ENCODE measurements around the gene ZNF160.

The ZNF160 gene

GRCh38 chr19:53047379-53047778 is 55.8 kb downstream of the ZNF160 start:
- POLR2A ChIA-PET = no interaction called here
- no peak for TF ChIP-seq SP1 (IDR thresholded peaks at IDR 0.05)
- TF ChIP-seq ELF4 (IDR thresholded peaks at IDR 0.05) = no peak
- TF ChIP-seq ARNT (IDR thresholded peaks at IDR 0.05) = no peak
- no peak for TF ChIP-seq SUZ12 (IDR thresholded peaks at IDR 0.05)
- TF ChIP-seq NFRKB (IDR thresholded peaks at IDR 0.05) = no peak
- TF ChIP-seq TARDBP (IDR thresholded peaks at IDR 0.05) = no peak
- no peak for TF ChIP-seq PKNOX1 (IDR thresholded peaks at IDR 0.05)
- TF ChIP-seq CTBP1 (IDR thresholded peaks at IDR 0.05; ENCODE audit: borderline replicate concordance) = no peak
- TF ChIP-seq FOXA1 (IDR thresholded peaks at IDR 0.05) = no peak
- TF ChIP-seq HDGF (IDR thresholded peaks at IDR 0.05; ENCODE audit: borderline replicate concordance) = no peak
- TF ChIP-seq BHLHE40 (IDR thresholded peaks at IDR 0.05; ENCODE audit: borderline replicate concordance) = no peak
- TF ChIP-seq FOXK2 (IDR thresholded peaks at IDR 0.05) = no peak
- TF ChIP-seq FOXM1 (IDR thresholded peaks at IDR 0.05; ENCODE audit: borderline replicate concordance) = no peak
- TF ChIP-seq ZNF384 (IDR thresholded peaks at IDR 0.05) = no peak
- no peak for TF ChIP-seq LEF1 (IDR thresholded peaks at IDR 0.05; ENCODE audit: borderline replicate concordance)
- TF ChIP-seq L3MBTL2 (conservative IDR thresholded peaks at IDR 0.05) = no peak
- CTCF ChIA-PET = no interaction called here
- DNase-seq (ENCODE audit: extremely low spot score) = no peak

DNA sequence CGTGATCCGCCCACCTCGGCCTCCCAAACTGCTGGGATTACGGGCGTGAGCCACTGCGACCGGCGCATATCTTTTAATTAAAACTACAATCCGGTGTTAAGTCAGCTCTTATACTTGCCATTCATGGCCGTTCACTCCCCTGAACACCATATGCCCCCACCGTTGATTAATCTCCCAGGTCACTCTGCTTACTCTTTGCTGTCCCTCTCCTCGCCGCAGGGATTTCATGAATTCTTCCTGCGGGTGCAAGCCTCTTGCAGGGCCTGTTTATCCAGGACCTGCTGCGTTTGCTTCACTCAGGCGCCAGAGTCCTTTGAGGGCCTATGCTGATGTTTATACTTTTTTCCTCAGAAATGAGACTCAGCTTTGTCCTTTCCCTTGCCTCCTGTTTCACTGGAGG is 57.7 kb downstream of the ZNF160 start:
- TF ChIP-seq L3MBTL2 (conservative IDR thresholded peaks at IDR 0.05) = no peak
- no peak for TF ChIP-seq ARNT (IDR thresholded peaks at IDR 0.05)
- TF ChIP-seq SUZ12 (IDR thresholded peaks at IDR 0.05) = no peak
- no peak for TF ChIP-seq LEF1 (IDR thresholded peaks at IDR 0.05; ENCODE audit: borderline replicate concordance)
- TF ChIP-seq CTBP1 (IDR thresholded peaks at IDR 0.05; ENCODE audit: borderline replicate concordance) = no peak
- no peak for TF ChIP-seq ELF4 (IDR thresholded peaks at IDR 0.05)
- no peak for TF ChIP-seq NFRKB (IDR thresholded peaks at IDR 0.05)
- no peak for TF ChIP-seq FOXK2 (IDR thresholded peaks at IDR 0.05)
- TF ChIP-seq BHLHE40 (IDR thresholded peaks at IDR 0.05; ENCODE audit: borderline replicate concordance) = no peak
- no peak for TF ChIP-seq PKNOX1 (IDR thresholded peaks at IDR 0.05)
- TF ChIP-seq FOXA1 (IDR thresholded peaks at IDR 0.05) = no peak
- TF ChIP-seq FOXM1 (IDR thresholded peaks at IDR 0.05; ENCODE audit: borderline replicate concordance) = no peak
- TF ChIP-seq TARDBP (IDR thresholded peaks at IDR 0.05) = no peak
- TF ChIP-seq HDGF (IDR thresholded peaks at IDR 0.05; ENCODE audit: borderline replicate concordance) = no peak
- TF ChIP-seq ZNF384 (IDR thresholded peaks at IDR 0.05) = no peak
- TF ChIP-seq SP1 (IDR thresholded peaks at IDR 0.05) = no peak
- ChIA-PET CTCF (no interaction called here), POLR2A (no interaction called here)
- DNase-seq (ENCODE audit: extremely low spot score) = no peak

DNA sequence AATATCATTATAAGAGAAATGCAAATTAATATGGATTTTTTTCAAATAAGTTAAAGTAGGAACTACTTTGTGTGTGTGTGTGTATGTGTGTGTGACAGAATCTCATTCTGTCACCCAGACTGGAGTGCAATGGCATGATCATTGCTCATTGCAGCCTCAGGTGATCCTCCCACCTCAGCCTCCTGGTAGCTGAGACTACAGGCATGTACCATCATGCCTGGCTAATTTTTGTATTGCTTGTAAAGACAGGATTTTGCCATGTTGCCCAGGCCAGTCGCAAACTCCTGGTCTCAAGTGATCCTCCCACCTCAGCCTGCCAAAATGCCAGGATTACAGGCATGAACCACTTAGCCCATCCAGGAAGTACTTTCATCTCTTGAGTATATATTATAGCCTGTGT is 61.9 kb downstream of the ZNF160 start:
- no peak for DNase-seq (ENCODE audit: extremely low spot score)
- ChIA-PET POLR2A (no interaction called here), CTCF (no interaction called here)
- TF ChIP-seq SP1 (IDR thresholded peaks at IDR 0.05) (no peak), HDGF (IDR thresholded peaks at IDR 0.05; ENCODE audit: borderline replicate concordance) (no peak), LEF1 (IDR thresholded peaks at IDR 0.05; ENCODE audit: borderline replicate concordance) (no peak), ARNT (IDR thresholded peaks at IDR 0.05) (no peak), FOXM1 (IDR thresholded peaks at IDR 0.05; ENCODE audit: borderline replicate concordance) (no peak), L3MBTL2 (conservative IDR thresholded peaks at IDR 0.05) (no peak), CTBP1 (IDR thresholded peaks at IDR 0.05; ENCODE audit: borderline replicate concordance) (no peak), PKNOX1 (IDR thresholded peaks at IDR 0.05) (no peak), TARDBP (IDR thresholded peaks at IDR 0.05) (no peak), SUZ12 (IDR thresholded peaks at IDR 0.05) (no peak), ZNF384 (IDR thresholded peaks at IDR 0.05) (no peak), NFRKB (IDR thresholded peaks at IDR 0.05) (no peak), FOXA1 (IDR thresholded peaks at IDR 0.05) (no peak)

- ChIA-PET CTCF (no interaction called here), POLR2A (no interaction called here)
- DNase-seq (ENCODE audit: extremely low spot score) = no peak
- TF ChIP-seq FOXK2 (IDR thresholded peaks at IDR 0.05) (no peak), ZNF384 (IDR thresholded peaks at IDR 0.05) (no peak), FOXM1 (IDR thresholded peaks at IDR 0.05; ENCODE audit: borderline replicate concordance) (no peak), SUZ12 (IDR thresholded peaks at IDR 0.05) (no peak), HDGF (IDR thresholded peaks at IDR 0.05; ENCODE audit: borderline replicate concordance) (no peak), L3MBTL2 (conservative IDR thresholded peaks at IDR 0.05) (no peak), PKNOX1 (IDR thresholded peaks at IDR 0.05) (no peak)
These were observed 65.8 kb downstream of the ZNF160 start for GRCh38 chr19:53037101-53038097.

DNA sequence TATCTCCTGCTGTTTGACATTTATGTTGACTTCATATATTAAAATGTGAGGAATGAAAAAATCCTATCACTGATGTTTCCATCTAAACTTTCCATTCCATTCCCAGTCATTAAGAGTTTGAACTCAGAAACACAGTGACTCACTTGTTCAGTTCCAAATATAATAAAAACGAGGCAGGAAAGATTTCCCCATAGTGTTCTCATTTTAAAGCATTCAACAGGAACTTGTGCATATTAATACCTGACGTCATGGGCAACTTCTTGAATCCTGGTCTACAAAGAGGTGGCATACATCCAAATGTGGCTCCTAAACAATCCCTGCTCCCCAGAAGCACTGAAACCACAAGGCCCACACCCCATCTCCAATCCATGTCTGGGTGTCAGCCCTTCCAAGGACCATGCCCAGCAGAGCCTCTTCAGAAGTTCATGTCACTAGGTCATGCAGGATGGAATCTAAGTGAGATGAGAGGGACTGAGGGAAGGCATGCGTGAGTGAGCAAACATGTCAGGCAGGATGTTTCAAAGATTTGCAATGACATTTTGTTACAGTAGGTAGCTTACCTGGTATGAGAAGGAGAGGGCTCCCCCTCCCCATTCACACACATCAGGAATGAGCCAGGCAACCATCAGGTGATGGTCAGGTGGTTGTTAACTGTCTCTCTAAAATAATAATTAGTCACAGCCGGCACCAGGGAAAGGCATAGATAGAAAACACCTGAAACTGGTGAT is 68.1 kb downstream of the ZNF160 start:
- CTCF ChIA-PET = no interaction called here
- POLR2A ChIA-PET = no interaction called here
- TF ChIP-seq FOXA1 (IDR thresholded peaks at IDR 0.05) = no peak
- no peak for DNase-seq (ENCODE audit: extremely low spot score)

Measured in HEK293T (cell line).